SK-N-SH treated with all-trans-retinoic acid at 6 μM for 48 hours (cell line): ENCODE data around the gene SLC34A3.

Experiments used
- ATAC-seq: fragments of 200-7000 bp; cut with Tn5 transposase; 3 replicates; pipeline ENCODE4 v1.9.1; 2020; ENCODE audit warnings: mild to moderate bottlenecking, moderate library complexity
- ARNTL ChIP-seq: fragments of 450-650 bp; formaldehyde crosslinking; IDR thresholded peaks from 2 replicates; pipeline ENCODE4 v1.5.0; 2020; ENCODE audit warnings: low read depth, mild to moderate bottlenecking, moderate library complexity, borderline replicate concordance
- CSDC2 ChIP-seq: fragments of 250-450 bp; sonication (Bioruptor Pico); IDR thresholded peaks from 2 replicates; pipeline ENCODE4 v1.5.0; 2020; ENCODE audit warnings: mild to moderate bottlenecking, moderate library complexity
- GLIS3 ChIP-seq: fragments of 250-450 bp; sonication (Bioruptor Pico); IDR thresholded peaks from 2 replicates; pipeline ENCODE4 v1.5.0; 2020; ENCODE audit warnings: mild to moderate bottlenecking, moderate library complexity
- POU6F1 ChIP-seq: fragments of 250-450 bp; sonication (Bioruptor Pico); IDR thresholded peaks from 2 replicates; pipeline ENCODE4 v1.8.0; 2021; ENCODE audit warnings: low read depth, mild to moderate bottlenecking, moderate library complexity, borderline replicate concordance
- SNAI2 ChIP-seq: fragments of 250-450 bp; sonication (Bioruptor Pico); IDR thresholded peaks from 2 replicates; pipeline ENCODE4 v1.5.0; 2020; ENCODE audit warnings: mild to moderate bottlenecking, moderate library complexity
- TCF4 ChIP-seq: fragments of 250-450 bp; sonication (Bioruptor Pico); IDR thresholded peaks from 2 replicates; pipeline ENCODE4 v1.8.0; 2021; ENCODE audit warnings: mild to moderate bottlenecking, moderate library complexity, borderline replicate concordance
- TOX ChIP-seq: fragments of 250-450 bp; sonication (Bioruptor Pico); IDR thresholded peaks from 2 replicates; pipeline ENCODE4 v1.8.0; 2021; ENCODE audit warnings: mild to moderate bottlenecking, moderate library complexity, borderline replicate concordance
- ZFP3 ChIP-seq: fragments of 250-450 bp; sonication (Bioruptor Pico); IDR thresholded peaks from 2 replicates; pipeline ENCODE4 v1.5.0; 2020; ENCODE audit warnings: mild to moderate bottlenecking, moderate library complexity
- ZNF70 ChIP-seq: fragments of 450-650 bp; formaldehyde crosslinking; IDR thresholded peaks from 2 replicates; pipeline ENCODE4 v1.5.0; 2020; ENCODE audit warnings: mild to moderate bottlenecking, moderate library complexity
- ZNF8 ChIP-seq: fragments of 450-650 bp; formaldehyde crosslinking; IDR thresholded peaks from 2 replicates; pipeline ENCODE4 v1.5.0; 2020; ENCODE audit warnings: mild to moderate bottlenecking, moderate library complexity
- TF ChIP-seq, protein P1 (sequence below): fragments of 250-450 bp; sonication (Bioruptor Pico); IDR thresholded peaks from 2 replicates; pipeline ENCODE4 v1.5.1; 2021; ENCODE audit warnings: mild to moderate bottlenecking, moderate library complexity
- TF ChIP-seq, protein P2 (sequence below): fragments of 250-450 bp; sonication (Bioruptor Pico); IDR thresholded peaks from 2 replicates; pipeline ENCODE4 v1.5.0; 2020; ENCODE audit warnings: mild to moderate bottlenecking, moderate library complexity
- TF ChIP-seq, protein P3 (sequence below): fragments of 250-450 bp; sonication (Bioruptor Pico); IDR thresholded peaks from 2 replicates; pipeline ENCODE4 v1.5.1; 2020; ENCODE audit warnings: low read depth, mild to moderate bottlenecking, moderate library complexity
- TF ChIP-seq, protein P4 (sequence below): fragments of 250-450 bp; sonication (Bioruptor Pico); IDR thresholded peaks from 2 replicates; pipeline ENCODE4 v1.8.0; 2020; ENCODE audit warnings: mild to moderate bottlenecking, moderate library complexity, borderline replicate concordance

SLC34A3 gene

GRCh38 chr9:137213160-137214060 is 17.3 kb upstream of the SLC34A3 start (continued):
- TF ChIP-seq, protein P1, sequence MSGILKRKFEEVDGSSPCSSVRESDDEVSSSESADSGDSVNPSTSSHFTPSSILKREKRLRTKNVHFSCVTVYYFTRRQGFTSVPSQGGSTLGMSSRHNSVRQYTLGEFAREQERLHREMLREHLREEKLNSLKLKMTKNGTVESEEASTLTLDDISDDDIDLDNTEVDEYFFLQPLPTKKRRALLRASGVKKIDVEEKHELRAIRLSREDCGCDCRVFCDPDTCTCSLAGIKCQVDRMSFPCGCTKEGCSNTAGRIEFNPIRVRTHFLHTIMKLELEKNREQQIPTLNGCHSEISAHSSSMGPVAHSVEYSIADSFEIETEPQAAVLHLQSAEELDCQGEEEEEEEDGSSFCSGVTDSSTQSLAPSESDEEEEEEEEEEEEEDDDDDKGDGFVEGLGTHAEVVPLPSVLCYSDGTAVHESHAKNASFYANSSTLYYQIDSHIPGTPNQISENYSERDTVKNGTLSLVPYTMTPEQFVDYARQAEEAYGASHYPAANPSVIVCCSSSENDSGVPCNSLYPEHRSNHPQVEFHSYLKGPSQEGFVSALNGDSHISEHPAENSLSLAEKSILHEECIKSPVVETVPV: no peak
- TF ChIP-seq ZNF70 (CRISPR knock-in tag) (no peak), ZFP3 (no peak)
- TF ChIP-seq, protein P2, sequence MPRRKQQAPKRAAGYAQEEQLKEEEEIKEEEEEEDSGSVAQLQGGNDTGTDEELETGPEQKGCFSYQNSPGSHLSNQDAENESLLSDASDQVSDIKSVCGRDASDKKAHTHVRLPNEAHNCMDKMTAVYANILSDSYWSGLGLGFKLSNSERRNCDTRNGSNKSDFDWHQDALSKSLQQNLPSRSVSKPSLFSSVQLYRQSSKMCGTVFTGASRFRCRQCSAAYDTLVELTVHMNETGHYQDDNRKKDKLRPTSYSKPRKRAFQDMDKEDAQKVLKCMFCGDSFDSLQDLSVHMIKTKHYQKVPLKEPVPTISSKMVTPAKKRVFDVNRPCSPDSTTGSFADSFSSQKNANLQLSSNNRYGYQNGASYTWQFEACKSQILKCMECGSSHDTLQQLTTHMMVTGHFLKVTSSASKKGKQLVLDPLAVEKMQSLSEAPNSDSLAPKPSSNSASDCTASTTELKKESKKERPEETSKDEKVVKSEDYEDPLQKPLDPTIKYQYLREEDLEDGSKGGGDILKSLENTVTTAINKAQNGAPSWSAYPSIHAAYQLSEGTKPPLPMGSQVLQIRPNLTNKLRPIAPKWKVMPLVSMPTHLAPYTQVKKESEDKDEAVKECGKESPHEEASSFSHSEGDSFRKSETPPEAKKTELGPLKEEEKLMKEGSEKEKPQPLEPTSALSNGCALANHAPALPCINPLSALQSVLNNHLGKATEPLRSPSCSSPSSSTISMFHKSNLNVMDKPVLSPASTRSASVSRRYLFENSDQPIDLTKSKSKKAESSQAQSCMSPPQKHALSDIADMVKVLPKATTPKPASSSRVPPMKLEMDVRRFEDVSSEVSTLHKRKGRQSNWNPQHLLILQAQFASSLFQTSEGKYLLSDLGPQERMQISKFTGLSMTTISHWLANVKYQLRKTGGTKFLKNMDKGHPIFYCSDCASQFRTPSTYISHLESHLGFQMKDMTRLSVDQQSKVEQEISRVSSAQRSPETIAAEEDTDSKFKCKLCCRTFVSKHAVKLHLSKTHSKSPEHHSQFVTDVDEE: no peak
- TF ChIP-seq, protein P3, sequence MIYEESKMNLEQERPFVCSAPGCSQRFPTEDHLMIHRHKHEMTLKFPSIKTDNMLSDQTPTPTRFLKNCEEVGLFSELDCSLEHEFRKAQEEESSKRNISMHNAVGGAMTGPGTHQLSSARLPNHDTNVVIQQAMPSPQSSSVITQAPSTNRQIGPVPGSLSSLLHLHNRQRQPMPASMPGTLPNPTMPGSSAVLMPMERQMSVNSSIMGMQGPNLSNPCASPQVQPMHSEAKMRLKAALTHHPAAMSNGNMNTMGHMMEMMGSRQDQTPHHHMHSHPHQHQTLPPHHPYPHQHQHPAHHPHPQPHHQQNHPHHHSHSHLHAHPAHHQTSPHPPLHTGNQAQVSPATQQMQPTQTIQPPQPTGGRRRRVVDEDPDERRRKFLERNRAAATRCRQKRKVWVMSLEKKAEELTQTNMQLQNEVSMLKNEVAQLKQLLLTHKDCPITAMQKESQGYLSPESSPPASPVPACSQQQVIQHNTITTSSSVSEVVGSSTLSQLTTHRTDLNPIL (CRISPR knock-in tag): no peak

DNA sequence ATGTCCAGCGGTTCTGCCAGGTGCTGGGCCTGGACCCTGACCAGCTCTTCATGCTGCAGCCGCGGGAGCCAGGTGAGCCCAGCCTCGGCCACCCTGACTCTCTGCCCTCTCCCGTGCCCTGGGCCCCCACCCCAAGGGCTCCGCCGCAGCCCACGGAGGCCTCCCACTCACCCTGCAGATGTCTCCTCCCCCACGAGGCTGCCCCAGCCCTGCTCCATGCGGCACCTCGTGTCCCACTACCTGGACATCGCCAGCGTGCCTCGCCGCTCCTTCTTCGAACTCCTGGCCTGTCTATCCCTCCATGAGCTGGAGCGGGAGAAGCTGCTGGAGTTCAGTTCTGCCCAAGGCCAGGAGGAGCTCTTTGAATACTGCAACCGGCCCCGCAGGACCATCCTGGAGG is 16.1 kb upstream of the SLC34A3 start:
- ATAC-seq: no peak
- TF ChIP-seq TCF4 (CRISPR knock-in tag) (no peak), CSDC2 (CRISPR knock-in tag) (no peak), ZNF8 (CRISPR knock-in tag) (no peak), ZFP3 (no peak)
- TF ChIP-seq, protein P2: no peak
- TF ChIP-seq, protein P4, sequence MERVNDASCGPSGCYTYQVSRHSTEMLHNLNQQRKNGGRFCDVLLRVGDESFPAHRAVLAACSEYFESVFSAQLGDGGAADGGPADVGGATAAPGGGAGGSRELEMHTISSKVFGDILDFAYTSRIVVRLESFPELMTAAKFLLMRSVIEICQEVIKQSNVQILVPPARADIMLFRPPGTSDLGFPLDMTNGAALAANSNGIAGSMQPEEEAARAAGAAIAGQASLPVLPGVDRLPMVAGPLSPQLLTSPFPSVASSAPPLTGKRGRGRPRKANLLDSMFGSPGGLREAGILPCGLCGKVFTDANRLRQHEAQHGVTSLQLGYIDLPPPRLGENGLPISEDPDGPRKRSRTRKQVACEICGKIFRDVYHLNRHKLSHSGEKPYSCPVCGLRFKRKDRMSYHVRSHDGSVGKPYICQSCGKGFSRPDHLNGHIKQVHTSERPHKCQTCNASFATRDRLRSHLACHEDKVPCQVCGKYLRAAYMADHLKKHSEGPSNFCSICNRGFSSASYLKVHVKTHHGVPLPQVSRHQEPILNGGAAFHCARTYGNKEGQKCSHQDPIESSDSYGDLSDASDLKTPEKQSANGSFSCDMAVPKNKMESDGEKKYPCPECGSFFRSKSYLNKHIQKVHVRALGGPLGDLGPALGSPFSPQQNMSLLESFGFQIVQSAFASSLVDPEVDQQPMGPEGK (CRISPR knock-in tag): no peak

DNA sequence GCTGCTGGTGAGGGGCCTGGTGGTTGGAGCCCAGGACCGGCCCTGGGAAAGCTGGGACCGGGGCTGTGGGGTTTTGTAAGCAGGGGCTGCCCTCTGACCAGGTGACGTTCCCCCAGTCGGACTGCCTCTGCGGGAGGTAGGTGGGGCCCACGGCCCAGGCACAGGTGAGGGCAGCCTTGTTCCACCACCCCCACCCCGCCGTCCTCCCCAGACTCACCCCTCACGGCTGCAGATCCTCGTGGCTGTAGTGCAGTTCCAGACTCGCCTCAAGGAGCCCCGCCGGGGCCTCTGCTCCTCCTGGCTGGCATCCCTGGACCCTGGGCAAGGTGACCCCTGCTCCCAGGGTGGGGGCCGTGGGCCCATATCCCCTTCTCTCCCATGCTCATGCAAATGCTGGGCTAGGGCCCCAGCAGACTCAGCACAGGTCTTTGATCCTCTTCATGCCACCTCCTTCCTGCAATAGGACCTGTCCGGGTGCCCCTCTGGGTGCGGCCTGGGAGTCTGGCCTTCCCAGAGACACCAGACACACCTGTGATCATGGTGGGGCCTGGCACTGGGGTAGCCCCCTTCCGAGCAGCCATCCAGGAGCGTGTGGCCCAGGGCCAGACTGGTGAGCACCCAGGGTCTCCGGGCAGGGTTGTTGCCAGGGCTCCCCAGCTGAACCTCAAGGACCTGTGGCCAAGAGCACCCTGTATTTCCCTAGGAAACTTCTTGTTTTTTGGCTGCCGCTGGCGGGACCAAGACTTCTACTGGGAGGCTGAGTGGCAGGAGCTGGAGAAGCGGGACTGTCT is 15.3 kb upstream of the SLC34A3 start:
- ATAC-seq: no peak
- TF ChIP-seq, protein P2: no peak
- TF ChIP-seq GLIS3 (CRISPR knock-in tag) (no peak), TOX (CRISPR knock-in tag) (no peak), ZNF8 (CRISPR knock-in tag) (no peak), CSDC2 (CRISPR knock-in tag) (no peak), ARNTL (CRISPR knock-in tag) (no peak), SNAI2 (CRISPR knock-in tag) (no peak), POU6F1 (no peak)
- TF ChIP-seq, protein P4 (CRISPR knock-in tag): no peak
- TF ChIP-seq, protein P3 (CRISPR knock-in tag): no peak
